ENCODE data around the gene KIF5C. TPM values are rescaled to one million over a fixed set of nuclear protein-coding genes. Genes with fewer than 3 reads are reported as not detected.
A peak's percentile ranks its signal among the peaks of the same experiment; 100 is the strongest.

KIF5C gene
- total and polyA plus RNA-seq, 2 of the 13 experiments (the other 11 are each of a cell fraction or from before 2014, with no cell fraction given) = 0.15 to 0.20 TPM

DNA sequence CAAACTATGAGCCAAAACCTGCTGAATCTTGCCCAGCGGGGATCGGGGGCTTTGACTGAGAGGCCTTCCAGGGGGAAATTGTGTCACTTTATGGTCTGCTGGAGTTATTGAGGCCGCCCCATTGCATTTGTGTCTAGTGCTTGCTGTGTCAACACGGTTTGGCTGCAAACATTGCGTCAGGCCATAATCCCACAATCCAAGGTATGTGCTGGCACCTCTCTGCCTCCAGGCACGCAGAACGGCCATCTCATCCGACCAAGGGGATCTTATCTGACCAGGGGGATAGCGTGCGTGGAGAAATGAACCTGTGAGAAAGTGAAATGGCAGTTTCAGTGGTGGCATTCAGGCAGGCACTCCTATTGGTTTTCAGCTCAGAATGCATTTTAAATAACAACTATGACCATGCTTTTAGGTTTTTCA lies 145.4 kb downstream of the KIF5C start (continued):
- TF ChIP-seq, protein P1, sequence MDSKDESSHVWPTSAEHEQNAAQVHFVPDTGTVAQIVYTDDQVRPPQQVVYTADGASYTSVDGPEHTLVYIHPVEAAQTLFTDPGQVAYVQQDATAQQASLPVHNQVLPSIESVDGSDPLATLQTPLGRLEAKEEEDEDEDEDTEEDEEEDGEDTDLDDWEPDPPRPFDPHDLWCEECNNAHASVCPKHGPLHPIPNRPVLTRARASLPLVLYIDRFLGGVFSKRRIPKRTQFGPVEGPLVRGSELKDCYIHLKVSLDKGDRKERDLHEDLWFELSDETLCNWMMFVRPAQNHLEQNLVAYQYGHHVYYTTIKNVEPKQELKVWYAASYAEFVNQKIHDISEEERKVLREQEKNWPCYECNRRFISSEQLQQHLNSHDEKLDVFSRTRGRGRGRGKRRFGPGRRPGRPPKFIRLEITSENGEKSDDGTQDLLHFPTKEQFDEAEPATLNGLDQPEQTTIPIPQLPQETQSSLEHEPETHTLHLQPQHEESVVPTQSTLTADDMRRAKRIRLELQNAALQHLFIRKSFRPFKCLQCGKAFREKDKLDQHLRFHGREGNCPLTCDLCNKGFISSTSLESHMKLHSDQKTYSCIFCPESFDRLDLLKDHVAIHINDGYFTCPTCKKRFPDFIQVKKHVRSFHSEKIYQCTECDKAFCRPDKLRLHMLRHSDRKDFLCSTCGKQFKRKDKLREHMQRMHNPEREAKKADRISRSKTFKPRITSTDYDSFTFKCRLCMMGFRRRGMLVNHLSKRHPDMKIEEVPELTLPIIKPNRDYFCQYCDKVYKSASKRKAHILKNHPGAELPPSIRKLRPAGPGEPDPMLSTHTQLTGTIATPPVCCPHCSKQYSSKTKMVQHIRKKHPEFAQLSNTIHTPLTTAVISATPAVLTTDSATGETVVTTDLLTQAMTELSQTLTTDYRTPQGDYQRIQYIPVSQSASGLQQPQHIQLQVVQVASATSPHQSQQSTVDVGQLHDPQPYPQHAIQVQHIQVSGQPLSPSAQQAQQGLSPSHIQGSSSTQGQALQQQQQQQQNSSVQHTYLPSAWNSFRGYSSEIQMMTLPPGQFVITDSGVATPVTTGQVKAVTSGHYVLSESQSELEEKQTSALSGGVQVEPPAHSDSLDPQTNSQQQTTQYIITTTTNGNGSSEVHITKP (CRISPR knock-in tag; IDR thresholded peaks at IDR 0.05; ENCODE audit: low read depth) = no peak
- no peak for TF ChIP-seq RAD51 (IDR thresholded peaks at IDR 0.05; ENCODE audit: borderline replicate concordance)
- TF ChIP-seq HMG20B (CRISPR knock-in tag; conservative IDR thresholded peaks at IDR 0.05) = 0 out of 2 replicates have a peak, but pooled peaks have one; percentile 37
- TF ChIP-seq HMG20A (CRISPR knock-in tag; IDR thresholded peaks at IDR 0.05; ENCODE audit: borderline replicate concordance) = peak; percentile 70
- TF ChIP-seq IRF2 (CRISPR knock-in tag; IDR thresholded peaks at IDR 0.05) = no peak
- TF ChIP-seq SMARCC2 (IDR thresholded peaks at IDR 0.05) = no peak
- no peak for TF ChIP-seq ZNF713 (CRISPR knock-in tag; IDR thresholded peaks at IDR 0.05)
- TF ChIP-seq RFXANK (CRISPR knock-in tag; IDR thresholded peaks at IDR 0.05) = no peak
- no peak for TF ChIP-seq ZNF282 (IDR thresholded peaks at IDR 0.05; ENCODE audit: partially characterized antibody)
- TF ChIP-seq BRD4 (CRISPR knock-in tag; IDR thresholded peaks at IDR 0.05) = no peak
- 0 out of 2 replicates have a peak, but pooled peaks have one; percentile 15 for TF ChIP-seq PHF8 (CRISPR knock-in tag; IDR thresholded peaks at IDR 0.05)
- TF ChIP-seq ZNF678 (CRISPR knock-in tag; IDR thresholded peaks at IDR 0.05) = no peak
- TF ChIP-seq ZNF382 (CRISPR knock-in tag; IDR thresholded peaks at IDR 0.05; ENCODE audit: borderline replicate concordance) = no peak
- no peak for TF ChIP-seq ZNF138 (CRISPR knock-in tag; IDR thresholded peaks at IDR 0.05; ENCODE audit: low read depth)
- TF ChIP-seq NCOA2 (CRISPR knock-in tag; IDR thresholded peaks at IDR 0.05) = no peak
- TF ChIP-seq, protein P2, sequence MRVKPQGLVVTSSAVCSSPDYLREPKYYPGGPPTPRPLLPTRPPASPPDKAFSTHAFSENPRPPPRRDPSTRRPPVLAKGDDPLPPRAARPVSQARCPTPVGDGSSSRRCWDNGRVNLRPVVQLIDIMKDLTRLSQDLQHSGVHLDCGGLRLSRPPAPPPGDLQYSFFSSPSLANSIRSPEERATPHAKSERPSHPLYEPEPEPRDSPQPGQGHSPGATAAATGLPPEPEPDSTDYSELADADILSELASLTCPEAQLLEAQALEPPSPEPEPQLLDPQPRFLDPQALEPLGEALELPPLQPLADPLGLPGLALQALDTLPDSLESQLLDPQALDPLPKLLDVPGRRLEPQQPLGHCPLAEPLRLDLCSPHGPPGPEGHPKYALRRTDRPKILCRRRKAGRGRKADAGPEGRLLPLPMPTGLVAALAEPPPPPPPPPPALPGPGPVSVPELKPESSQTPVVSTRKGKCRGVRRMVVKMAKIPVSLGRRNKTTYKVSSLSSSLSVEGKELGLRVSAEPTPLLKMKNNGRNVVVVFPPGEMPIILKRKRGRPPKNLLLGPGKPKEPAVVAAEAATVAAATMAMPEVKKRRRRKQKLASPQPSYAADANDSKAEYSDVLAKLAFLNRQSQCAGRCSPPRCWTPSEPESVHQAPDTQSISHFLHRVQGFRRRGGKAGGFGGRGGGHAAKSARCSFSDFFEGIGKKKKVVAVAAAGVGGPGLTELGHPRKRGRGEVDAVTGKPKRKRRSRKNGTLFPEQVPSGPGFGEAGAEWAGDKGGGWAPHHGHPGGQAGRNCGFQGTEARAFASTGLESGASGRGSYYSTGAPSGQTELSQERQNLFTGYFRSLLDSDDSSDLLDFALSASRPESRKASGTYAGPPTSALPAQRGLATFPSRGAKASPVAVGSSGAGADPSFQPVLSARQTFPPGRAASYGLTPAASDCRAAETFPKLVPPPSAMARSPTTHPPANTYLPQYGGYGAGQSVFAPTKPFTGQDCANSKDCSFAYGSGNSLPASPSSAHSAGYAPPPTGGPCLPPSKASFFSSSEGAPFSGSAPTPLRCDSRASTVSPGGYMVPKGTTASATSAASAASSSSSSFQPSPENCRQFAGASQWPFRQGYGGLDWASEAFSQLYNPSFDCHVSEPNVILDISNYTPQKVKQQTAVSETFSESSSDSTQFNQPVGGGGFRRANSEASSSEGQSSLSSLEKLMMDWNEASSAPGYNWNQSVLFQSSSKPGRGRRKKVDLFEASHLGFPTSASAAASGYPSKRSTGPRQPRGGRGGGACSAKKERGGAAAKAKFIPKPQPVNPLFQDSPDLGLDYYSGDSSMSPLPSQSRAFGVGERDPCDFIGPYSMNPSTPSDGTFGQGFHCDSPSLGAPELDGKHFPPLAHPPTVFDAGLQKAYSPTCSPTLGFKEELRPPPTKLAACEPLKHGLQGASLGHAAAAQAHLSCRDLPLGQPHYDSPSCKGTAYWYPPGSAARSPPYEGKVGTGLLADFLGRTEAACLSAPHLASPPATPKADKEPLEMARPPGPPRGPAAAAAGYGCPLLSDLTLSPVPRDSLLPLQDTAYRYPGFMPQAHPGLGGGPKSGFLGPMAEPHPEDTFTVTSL (CRISPR knock-in tag; IDR thresholded peaks at IDR 0.05; ENCODE audit: borderline replicate concordance) = no peak
- no peak for TF ChIP-seq SOX6 (IDR thresholded peaks at IDR 0.05)
- peak; percentile 32; the same call in 1 of the 2 replicates for TF ChIP-seq SOX6 (CRISPR knock-in tag; IDR thresholded peaks at IDR 0.05)
- peak; percentile 89 for TF ChIP-seq TEAD3 (CRISPR knock-in tag; optimal IDR thresholded peaks at IDR 0.05; ENCODE audit: borderline replicate concordance)
- TF ChIP-seq ZNF781 (CRISPR knock-in tag; IDR thresholded peaks at IDR 0.05; ENCODE audit: borderline replicate concordance, not compliant biosample characterization) = no peak
